RWPE1 (cell line): ENCODE data around the gene MAP2K3.
"Not testable (repeated sequence)": the region's sequence is repeated elsewhere in the genome, so short reads cannot be mapped to it uniquely, and the experiment has no call there.

Experiments
- CTCF ChIA-PET: fragments of 350-600 bp; sonication (Branson Sonifier 250); formaldehyde crosslinking; extraction: SDS; loops from one replicate; lab custom pipeline; 2021; lab: Yijun Ruan, JAX
- POLR2A ChIA-PET: fragments of 400-600 bp; formaldehyde crosslinking; extraction: SDS; loops from one replicate; lab custom pipeline; 2020; ENCODE audit warnings: antibody characterized with exemption; ENCODE audit not compliant: low non-redundant PET; lab: Yijun Ruan, JAX
- DNase-seq: peaks from one replicate; pipeline ENCODE4 v3.0.0; 2012; ENCODE audit warnings: low spot score
- H3K27ac ChIP-seq: fragments of 450-650 bp; 2 replicates; pipeline ENCODE4 v1.5.1; 2017
- CTCF ChIP-seq: fragments of 450-650 bp; conservative IDR thresholded peaks from 2 replicates; pipeline ENCODE4 v1.5.1; 2017; ENCODE audit warnings: low read depth, mild to moderate bottlenecking

MAP2K3 gene

GRCh38 chr17:21339011-21339410 is 54.5 kb downstream of the MAP2K3 start:
- CTCF ChIA-PET, result no interaction called here
- DNase-seq, result no peak
- no peak overlapping the region for H3K27ac ChIP-seq
- no peak for TF ChIP-seq CTCF
- POLR2A ChIA-PET, result no interaction called here

- CTCF ChIA-PET, H3K27ac ChIP-seq, DNase-seq, POLR2A ChIA-PET: not testable (repeated sequence)
Measured at GRCh38 chr17:21339571-21339970, 55.1 kb downstream of the MAP2K3 start.

GRCh38 chr17:21340407-21340806 is 55.9 kb downstream of the MAP2K3 start:
- POLR2A ChIA-PET, DNase-seq, H3K27ac ChIP-seq: not testable (repeated sequence)
- CTCF ChIA-PET, result interaction anchor here (0.6 kb wide), 1 partner anchor 296 kb away, joined by 3 read pairs; no protein-coding TSS in a partner anchor

- CTCF ChIA-PET, DNase-seq, POLR2A ChIA-PET, H3K27ac ChIP-seq: not testable (repeated sequence)
Measured at GRCh38 chr17:21341279-21341678, 56.8 kb downstream of the MAP2K3 start.

- CTCF ChIA-PET, POLR2A ChIA-PET, DNase-seq, H3K27ac ChIP-seq: not testable (repeated sequence)
Measured at GRCh38 chr17:21341925-21342540, 57.5 kb downstream of the MAP2K3 start.

GRCh38 chr17:21343061-21343949 is 58.8 kb downstream of the MAP2K3 start:
- DNase-seq, POLR2A ChIA-PET, H3K27ac ChIP-seq, CTCF ChIA-PET: not testable (repeated sequence)

GRCh38 chr17:21344801-21345200 is 60.3 kb downstream of the MAP2K3 start:
- H3K27ac ChIP-seq, CTCF ChIA-PET, POLR2A ChIA-PET, DNase-seq: not testable (repeated sequence)

GRCh38 chr17:21345236-21345635 is 60.7 kb downstream of the MAP2K3 start:
- no peak overlapping the region for H3K27ac ChIP-seq
- DNase-seq, result no peak
- CTCF ChIA-PET, result no interaction called here
- TF ChIP-seq CTCF, result no peak
- POLR2A ChIA-PET, result no interaction called here

GRCh38 chr17:21346107-21346506 is 61.6 kb downstream of the MAP2K3 start:
- CTCF ChIA-PET, DNase-seq, H3K27ac ChIP-seq, POLR2A ChIA-PET: not testable (repeated sequence)

- POLR2A ChIA-PET, DNase-seq, H3K27ac ChIP-seq, CTCF ChIA-PET: not testable (repeated sequence)
Measured at GRCh38 chr17:21346651-21347250, 62.2 kb downstream of the MAP2K3 start.

- CTCF ChIA-PET, DNase-seq, H3K27ac ChIP-seq, POLR2A ChIA-PET: not testable (repeated sequence)
Measured at GRCh38 chr17:21347660-21348059, 63.1 kb downstream of the MAP2K3 start.

GRCh38 chr17:21348081-21348925 is 63.8 kb downstream of the MAP2K3 start:
- CTCF ChIA-PET, DNase-seq, POLR2A ChIA-PET, H3K27ac ChIP-seq: not testable (repeated sequence)

- DNase-seq, POLR2A ChIA-PET, H3K27ac ChIP-seq, CTCF ChIA-PET: not testable (repeated sequence)
Measured at GRCh38 chr17:21348926-21349261, 64.4 kb downstream of the MAP2K3 start.

GRCh38 chr17:21349358-21350050 is 65.0 kb downstream of the MAP2K3 start:
- DNase-seq, POLR2A ChIA-PET, CTCF ChIA-PET, H3K27ac ChIP-seq: not testable (repeated sequence)
